HG02938 (cell line): ENCODE data around the gene ATP6V1F.

Experiments used
- ATAC-seq: cut with Tn5 transposase; IDR thresholded peaks from one replicate; pipeline ENCODE4 v1.9.1; 2021; ENCODE audit warnings: mild to moderate bottlenecking, moderate library complexity; ENCODE audit not compliant: unreplicated experiment

ATP6V1F gene

DNA sequence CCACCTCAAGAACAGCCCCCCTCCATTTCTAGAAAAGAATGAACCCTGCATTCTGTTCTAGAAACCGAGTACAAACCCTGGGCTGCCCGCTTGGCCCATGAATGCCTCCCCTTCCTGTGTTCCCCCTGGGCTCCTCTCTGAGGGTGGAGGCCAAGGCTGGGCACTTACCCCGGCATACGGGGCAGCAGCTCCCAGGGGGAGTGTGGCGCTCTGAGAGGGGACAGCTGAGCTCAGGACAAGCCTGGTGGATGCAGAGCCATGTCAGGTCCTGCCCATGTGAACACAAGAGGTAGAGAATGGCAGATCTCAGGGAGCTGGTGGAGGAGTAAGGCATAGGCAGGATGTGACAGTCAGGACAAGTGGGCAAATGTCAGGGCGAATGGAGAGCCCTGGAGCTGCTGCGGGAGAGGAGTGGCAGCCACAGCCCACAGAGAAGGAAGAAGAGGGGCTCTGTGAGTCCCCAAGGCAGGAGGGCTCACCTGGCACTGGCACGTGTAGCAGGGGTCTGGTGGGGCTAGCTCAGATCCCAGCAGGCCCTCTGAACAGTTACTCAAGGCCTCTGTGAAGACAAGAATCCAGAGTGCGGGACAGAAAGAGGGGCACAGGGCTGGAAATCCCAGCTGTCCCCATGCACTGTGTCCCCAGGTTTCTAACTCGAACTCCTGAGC, 18.9 kb downstream of the ATP6V1F start:
- no peak for ATAC-seq

DNA sequence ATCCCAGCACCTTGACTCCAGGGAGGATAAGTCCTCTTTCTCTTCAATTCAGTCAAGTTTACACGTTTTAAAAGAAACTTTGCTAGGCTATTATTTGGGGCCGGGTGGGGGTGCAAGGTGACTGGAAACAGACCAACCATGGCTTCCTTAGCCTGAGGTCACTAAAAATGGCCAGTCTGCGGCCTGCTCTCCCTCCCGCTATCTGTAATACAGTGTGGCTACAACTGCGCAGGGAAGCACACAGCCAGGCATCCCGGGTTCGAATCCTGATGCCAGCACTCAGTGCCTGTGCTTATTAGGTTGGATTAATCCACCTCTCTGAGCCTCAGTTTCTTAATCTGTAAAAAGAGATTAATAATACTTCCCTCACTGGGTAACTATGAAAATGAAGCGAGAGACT, 19.5 kb downstream of the ATP6V1F start:
- ATAC-seq: no peak

- ATAC-seq: peak; percentile 70
Observed at GRCh38 chr7:128883622-128884448, 21.2 kb downstream of the ATP6V1F start.

DNA sequence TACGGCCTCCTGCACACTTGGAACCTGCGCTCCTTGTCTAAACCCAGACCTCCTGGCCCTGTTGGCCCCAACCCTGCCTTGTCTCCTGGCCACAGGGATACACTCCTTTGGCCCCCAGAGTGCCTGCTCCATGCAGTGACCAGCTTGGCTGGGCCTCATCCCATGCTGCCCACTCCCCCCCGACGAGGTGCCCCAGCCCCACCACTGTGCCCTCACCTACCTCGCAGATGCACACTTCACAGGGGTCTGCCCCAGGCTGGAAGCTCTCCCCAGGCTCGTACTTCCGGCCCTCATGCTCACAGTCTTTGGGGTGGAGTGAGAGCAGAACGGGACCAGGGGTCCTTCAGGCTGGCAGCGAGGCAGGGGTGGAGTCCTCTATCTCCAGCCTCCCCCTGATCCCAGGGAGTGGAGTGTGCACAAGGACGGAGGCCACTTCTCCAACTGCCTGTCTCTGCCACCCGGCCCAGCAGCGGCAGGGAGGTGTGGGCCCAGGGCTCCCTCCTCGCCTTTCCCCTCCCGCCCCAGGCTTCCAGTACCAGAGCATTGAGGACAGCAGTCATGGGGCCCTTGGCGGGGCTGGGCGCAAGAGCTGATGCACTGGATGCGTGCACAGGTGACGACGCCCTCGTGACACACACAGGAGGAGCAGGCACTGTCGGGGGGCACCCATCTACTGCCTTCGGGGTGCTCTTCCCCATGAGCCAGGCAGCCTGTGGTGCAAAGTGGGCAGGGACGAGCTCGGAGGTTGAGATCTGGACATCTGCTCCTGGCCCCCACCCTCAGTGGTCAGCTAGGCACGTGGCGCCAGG, 22.1 kb downstream of the ATP6V1F start:
- ATAC-seq: no peak

DNA sequence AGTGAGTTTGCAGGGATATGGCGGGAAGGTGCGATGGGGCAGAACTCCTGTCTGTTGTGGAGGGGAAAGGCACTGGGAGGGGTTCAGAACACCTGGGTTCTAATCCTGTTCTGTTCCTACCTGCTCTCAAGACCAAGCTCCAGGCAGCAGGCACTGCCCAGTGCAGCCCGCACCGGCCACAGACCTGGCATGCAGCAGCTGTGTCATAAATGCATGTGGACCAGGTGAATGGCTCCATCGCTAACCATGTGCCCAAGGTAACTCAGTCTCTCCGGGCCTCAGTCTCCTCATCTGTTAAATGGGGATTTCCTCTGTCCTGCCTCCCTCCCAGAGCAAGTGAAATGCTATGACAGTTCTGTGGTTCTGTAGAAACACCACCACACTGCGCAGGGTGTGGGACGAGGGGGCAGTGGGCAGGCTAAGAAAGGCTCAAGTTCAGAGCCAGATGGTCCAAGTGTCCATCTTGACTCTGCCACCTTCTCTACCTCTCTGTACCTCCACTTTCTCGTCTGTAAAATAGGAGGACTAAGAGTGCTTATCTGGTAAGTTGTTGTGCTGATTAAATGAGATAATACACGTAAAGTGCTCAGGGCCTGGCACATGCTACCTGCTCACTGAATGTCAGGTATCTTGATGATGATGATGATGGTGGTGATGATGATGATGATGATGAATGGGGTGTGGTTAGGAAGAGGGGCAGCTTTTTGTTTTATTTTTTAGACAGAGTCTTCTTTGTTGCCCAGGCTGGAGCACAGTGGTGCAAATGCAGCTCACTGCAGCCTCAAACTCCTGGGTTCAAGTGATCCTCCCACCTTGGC, 22.9 kb downstream of the ATP6V1F start:
- no peak for ATAC-seq

DNA sequence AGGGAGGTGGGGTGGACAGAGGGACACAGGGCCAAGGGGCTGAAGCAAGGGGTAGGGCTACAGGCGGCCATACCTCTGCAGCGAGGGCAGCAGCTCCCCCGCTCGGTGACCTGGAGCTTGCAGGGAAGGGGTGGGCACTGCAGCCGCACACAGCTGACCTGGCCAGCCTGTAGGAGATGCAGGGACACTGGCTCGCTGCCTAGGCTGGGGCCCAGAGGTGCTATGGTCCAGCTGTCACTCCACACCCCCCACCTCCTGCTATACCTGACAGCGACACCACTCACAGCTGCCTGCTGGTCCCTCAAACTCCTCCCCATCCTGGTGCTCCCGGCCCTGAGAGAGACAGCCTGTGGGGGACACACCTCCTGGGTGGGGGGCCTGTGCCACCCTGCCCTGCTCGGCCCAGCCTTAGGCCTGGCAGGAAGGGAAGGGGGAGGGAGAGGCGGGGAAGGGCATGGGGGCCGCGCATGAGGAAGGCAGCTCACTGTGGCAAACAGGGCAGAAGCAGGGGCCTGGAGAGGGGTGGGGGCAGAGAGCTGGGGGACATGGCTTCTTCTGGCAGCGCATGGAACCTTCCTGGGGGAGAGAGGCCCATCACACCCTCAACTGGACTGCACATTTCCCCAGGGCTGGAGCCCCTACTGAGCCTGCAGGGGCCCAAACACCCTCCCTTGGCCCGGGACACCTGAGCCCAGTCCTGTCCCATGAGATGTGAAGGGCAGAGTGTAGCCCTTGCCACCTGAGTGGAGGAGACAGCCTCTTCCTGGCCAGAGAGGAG, 23.9 kb downstream of the ATP6V1F start:
- no peak for ATAC-seq

DNA sequence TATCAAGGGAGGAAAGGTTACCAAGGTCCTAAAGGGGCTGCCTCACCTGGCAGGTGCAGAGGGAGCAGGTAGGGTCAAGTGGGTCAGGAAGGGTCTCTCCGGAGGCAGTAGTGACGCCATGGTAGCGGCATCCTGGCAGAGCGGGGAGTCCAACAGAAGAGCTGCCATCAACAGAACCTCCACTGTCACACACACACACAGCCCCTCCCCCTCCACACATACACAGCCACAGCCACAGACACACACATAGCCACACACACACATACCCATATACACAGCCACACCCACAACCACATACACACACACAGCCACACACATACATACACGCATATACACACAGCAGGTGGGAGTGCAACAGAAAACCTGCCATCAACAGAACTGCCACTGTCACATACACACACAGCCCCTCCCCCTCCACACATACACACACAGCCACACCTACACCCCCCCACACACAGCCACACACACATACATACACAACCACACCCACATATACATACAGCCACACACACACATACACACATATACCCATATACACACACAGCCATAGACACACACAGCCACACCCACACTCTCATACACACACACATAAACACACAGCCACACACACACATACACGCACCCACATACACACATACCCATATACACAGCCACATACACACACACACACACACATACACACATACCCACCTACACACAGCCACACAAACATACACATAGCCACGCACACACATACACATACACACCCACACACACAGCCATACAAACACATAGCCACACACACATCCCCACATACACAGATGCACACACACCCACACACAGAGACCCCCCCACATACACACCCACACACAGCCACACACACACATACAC, 24.7 kb downstream of the ATP6V1F start:
- ATAC-seq: no peak

DNA sequence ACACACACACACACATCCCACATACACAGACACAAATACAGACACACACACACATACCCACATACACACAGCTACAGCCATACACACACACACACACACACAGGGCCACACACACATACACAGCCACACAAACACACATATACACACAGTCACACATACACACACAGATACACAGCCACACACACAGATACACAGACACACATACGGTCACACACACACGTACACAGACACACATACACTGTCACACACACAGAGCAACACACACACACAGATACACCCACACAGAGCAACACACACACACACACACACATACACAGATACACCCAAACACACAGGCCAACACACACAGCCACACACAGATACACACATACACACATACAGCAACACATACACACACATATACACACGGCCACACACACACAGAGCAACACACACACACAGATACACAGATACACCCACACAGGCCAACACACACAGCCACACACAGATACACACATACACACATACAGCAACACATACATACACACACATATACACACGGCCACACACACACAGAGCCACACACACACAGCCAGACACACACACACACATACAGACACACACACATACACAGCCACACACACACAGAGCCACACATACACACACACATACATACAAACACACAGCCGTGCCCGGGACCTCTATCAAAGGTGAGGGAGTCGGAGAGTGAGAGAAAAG, 25.5 kb downstream of the ATP6V1F start:
- no peak for ATAC-seq

GRCh38 chr7:128888756-128889095, 26.1 kb downstream of the ATP6V1F start:
- no peak for ATAC-seq

GRCh38 chr7:128889121-128889520, 26.5 kb downstream of the ATP6V1F start:
- ATAC-seq: no peak

DNA sequence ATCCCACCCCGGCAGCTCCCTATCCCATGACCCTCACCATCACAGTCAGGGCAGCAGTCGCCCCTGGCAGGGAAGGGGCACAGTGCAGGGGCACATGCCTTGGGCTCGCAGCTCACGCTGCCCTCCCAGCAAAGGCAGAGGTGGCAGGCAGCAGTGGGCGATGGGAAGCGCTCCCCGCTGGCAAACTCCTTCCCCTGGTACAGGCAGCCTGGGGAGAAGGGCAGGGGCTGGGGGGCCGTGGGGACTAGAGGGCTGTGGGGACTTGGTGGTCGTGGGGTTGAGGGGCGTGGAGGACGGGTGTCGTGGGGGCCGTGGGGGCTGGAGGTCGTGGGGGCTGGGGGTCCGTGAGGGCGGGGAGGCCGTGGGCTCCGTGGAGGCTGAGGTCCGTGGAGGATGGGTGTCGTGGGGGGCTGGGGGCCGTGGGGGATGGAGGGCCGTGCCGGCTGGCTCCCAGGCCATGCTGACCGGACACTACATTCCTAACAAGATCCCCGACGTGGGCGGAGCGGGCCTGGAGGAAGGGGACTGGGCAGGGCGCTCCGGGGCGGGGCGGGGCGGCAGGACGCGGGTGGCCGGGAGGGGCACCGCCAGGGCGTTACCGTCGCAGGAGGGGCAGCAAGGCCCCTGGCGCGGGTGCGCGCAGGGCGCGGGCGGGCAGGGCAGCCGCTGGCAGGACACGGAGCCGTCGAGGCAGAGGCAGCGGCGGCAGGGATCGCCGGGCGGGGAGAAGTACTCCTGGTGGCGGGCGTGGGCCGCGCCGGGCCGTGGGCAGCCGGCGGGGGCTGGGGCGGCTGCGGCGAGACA, 27.9 kb downstream of the ATP6V1F start:
- no peak for ATAC-seq

DNA sequence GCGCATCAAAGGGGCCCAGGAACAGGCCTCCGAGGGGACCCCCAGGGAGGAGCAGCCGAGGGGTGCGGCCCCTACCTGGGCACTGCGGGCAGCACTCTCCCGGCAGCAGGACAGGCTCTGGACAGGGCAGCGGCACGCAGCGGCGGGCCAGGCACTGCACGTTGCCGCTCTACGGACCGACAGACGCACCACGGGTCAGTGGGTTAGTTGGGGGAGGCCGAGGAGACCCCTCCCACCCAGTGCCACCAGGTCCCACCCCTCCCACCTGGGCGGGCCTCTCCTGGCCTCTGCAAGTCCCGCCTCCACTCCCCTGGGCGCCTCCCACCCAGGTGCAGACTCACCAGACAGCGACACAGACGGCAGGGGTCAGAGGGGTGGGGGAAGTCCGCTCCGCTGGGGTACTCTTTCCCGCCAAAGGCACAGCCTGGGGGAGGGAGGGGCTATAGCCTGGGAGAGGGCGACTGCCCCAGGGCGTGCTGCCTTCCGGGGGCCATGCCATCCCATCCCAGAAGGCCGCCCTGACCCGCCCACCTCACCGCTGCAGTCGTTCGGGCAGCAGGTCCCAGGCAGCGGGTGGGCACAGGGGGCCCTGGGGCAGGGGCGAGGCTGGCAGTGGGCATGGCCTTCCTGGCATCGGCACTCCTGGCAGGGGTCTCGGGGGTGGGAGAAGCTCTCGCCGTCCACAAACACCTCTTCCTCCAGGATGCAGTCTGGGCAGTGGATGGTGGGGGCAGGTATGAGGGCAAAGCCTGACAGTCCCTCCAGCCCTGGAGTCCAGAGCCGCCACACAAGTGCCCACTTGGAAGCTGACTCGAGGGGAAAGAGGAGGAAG, 28.7 kb downstream of the ATP6V1F start:
- no peak for ATAC-seq

DNA sequence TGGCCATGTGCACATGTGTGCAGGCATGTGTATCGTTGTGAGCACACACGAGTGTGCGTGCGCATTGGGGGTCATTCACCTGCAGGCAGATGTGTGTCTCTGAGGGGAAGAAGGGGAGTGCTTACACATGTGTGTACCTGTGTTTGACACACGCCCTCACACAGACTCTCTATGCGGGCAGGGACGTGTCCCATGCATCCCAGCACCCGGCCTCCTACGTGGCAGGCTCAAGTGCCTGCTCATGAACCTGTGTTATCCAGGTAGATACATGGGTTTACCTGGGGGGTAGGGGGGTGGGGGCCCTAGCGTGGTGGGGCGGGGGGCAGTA, 29.2 kb downstream of the ATP6V1F start:
- ATAC-seq: no peak

DNA sequence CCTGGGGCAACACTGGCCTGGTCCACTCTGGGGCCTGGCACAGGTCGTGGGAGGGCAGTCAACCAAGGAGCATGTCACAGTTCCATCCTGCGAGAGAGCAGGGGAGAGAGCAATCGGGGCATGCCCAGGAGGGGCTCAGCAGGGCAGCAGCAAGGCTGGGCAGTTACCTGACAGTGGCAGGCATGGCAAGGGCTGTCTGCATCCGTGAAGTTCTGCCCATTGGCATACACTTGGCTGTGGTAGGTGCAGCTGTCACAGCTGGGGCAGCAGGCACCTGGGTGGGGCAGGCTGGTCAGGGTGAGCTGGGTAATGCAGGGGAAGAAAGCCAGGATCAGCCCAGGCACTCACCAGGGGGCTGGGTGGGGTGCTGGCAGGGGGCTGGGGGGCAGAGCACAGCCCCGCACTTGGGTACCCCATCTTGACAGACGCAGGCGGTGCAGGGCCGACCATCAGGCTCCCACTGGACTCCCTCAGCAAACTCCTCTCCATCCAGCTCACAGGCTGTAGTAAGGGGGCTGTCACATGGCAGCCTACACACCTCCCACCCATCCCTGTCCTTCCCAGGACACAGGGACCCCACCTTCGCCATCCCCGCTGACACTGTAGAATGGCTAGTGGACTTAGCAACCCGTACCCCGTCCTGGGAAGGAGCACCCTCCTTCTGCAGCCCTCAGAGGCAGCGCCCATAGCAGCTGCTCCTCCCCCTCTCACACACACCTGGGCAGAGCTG, 30.0 kb downstream of the ATP6V1F start:
- ATAC-seq: no peak

GRCh38 chr7:128893251-128894100, 30.8 kb downstream of the ATP6V1F start:
- ATAC-seq: no peak

DNA sequence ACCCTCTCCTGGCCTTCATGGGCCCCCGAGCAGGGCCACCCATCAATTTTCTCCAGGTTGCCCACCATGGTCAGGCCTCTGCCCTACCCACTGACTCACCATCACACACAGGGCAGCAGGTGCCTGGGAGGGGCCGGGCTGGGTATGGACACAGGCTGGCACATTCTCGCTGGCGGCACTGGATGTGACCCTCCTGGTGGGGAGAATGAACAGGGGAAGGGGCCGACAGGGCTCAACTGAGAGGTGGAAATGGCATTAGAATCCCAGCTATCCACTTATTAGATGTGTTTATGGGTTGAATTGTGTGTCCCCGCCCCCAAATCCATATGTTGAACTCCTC, 31.4 kb downstream of the ATP6V1F start:
- ATAC-seq: no peak
